HepG2 (cell line): Measurements from ENCODE around the gene CR1L. TPM values are rescaled to one million over a fixed set of nuclear protein-coding genes. Genes with fewer than 3 reads are reported as not detected.

Experiments
- CCDC6 ChIP-seq: sonication (generic); formaldehyde crosslinking; IDR thresholded peaks from 2 replicates; pipeline ENCODE4 v1.8.1; 2022; ENCODE audit warnings: mild to moderate bottlenecking, missing genetic modification reagents, moderate library complexity
- CEBPG ChIP-seq: IDR thresholded peaks from 2 replicates; pipeline ENCODE4 v1.6.1; 2016
- CENPT ChIP-seq: sonication (generic); formaldehyde crosslinking; IDR thresholded peaks from 2 replicates; pipeline ENCODE4 v1.8.0; 2022; ENCODE audit warnings: low read depth, mild to moderate bottlenecking, moderate library complexity, missing genetic modification reagents
- FOXP1 ChIP-seq, 2 experiments: fragments of 450-650 bp in 1 of 2; IDR thresholded peaks; 2 replicates each; pipeline ENCODE4 v1.6.1; 2017 to 2018; ENCODE audit warnings: antibody characterized with exemption in 1 of 2
- GATA4 ChIP-seq: sonication (generic); IDR thresholded peaks from 2 replicates; pipeline ENCODE4 v1.6.1; 2016; ENCODE audit warnings: antibody characterized with exemption, low read depth, borderline replicate concordance
- GFI1 ChIP-seq: sonication (generic); formaldehyde crosslinking; IDR thresholded peaks from 2 replicates; pipeline ENCODE4 v1.5.0; 2020; ENCODE audit warnings: missing genetic modification reagents, mild to moderate bottlenecking, borderline replicate concordance
- KAT8 ChIP-seq: IDR thresholded peaks from 2 replicates; pipeline ENCODE4 v1.6.1; 2016; ENCODE audit warnings: missing genetic modification reagents, missing compliant biosample characterization
- KDM2A ChIP-seq: sonication (generic); formaldehyde crosslinking; IDR thresholded peaks from 2 replicates; pipeline ENCODE4 v1.4.0; 2020; ENCODE audit warnings: low read depth, missing genetic modification reagents, borderline replicate concordance
- KDM4B ChIP-seq: sonication (generic); formaldehyde crosslinking; IDR thresholded peaks from 2 replicates; pipeline ENCODE4 v1.4.0; 2020; ENCODE audit warnings: missing genetic modification reagents
- MIER2 ChIP-seq: IDR thresholded peaks from 2 replicates; pipeline ENCODE4 v1.6.1; 2016; ENCODE audit warnings: missing biosample characterization, missing genetic modification reagents
- MXD4 ChIP-seq: IDR thresholded peaks from 2 replicates; pipeline ENCODE4 v1.6.1; 2016; ENCODE audit warnings: mild to moderate bottlenecking, missing biosample characterization, missing genetic modification reagents
- NFIC ChIP-seq: IDR thresholded peaks from 2 replicates; pipeline ENCODE4 v1.6.1; 2012; ENCODE audit warnings: mild to moderate bottlenecking, low read length, inconsistent platforms
- NFYC ChIP-seq: IDR thresholded peaks from 2 replicates; pipeline ENCODE4 v1.6.1; 2016; ENCODE audit warnings: missing genetic modification reagents, missing compliant biosample characterization
- NR2F2 ChIP-seq: IDR thresholded peaks from 2 replicates; pipeline ENCODE4 v1.6.1; 2012; ENCODE audit warnings: low read depth, inconsistent platforms, borderline replicate concordance
- RARA ChIP-seq: IDR thresholded peaks from 2 replicates; pipeline ENCODE4 v1.6.1; 2016; ENCODE audit warnings: missing genetic modification reagents, missing compliant biosample characterization
- RXRA ChIP-seq: sonication (generic); formaldehyde crosslinking; IDR thresholded peaks from 2 replicates; pipeline ENCODE4 v1.5.1; 2020; ENCODE audit warnings: missing genetic modification reagents
- SMARCC2 ChIP-seq: fragments of 450-650 bp; IDR thresholded peaks from 2 replicates; pipeline ENCODE4 v1.6.1; 2017; ENCODE audit warnings: antibody characterized with exemption, mild to moderate bottlenecking
- SOX13 ChIP-seq, 3 experiments: fragments of 450-650 bp in 1 of 3; sonication (generic) in 1 of 3; formaldehyde crosslinking in 1 of 3; IDR thresholded peaks in 2 of 3; conservative IDR thresholded peaks in 1 of 3; 2 replicates each; pipeline versions ENCODE4 v1.5.0 to v1.6.1; 2016 to 2020; ENCODE audit warnings: antibody characterized with exemption in 1 of 3, mild to moderate bottlenecking in 1 of 3, missing compliant biosample characterization in 1 of 3, missing genetic modification reagents in 1 of 3, moderate library complexity in 1 of 3
- TEAD3 ChIP-seq: optimal IDR thresholded peaks from 2 replicates; pipeline ENCODE3; 2016; ENCODE audit warnings: borderline replicate concordance
- ZBTB3 ChIP-seq: sonication (generic); formaldehyde crosslinking; IDR thresholded peaks from 2 replicates; pipeline ENCODE4 v1.4.0; 2020; ENCODE audit warnings: low read depth, mild to moderate bottlenecking, moderate library complexity, missing genetic modification reagents, borderline replicate concordance
- ZNF446 ChIP-seq: sonication (generic); formaldehyde crosslinking; IDR thresholded peaks from 2 replicates; pipeline ENCODE4 v1.5.0; 2020; ENCODE audit warnings: mild to moderate bottlenecking, missing genetic modification reagents
- ZNF749 ChIP-seq: sonication (generic); formaldehyde crosslinking; IDR thresholded peaks from 2 replicates; pipeline ENCODE4 v1.8.0; 2022; ENCODE audit warnings: mild to moderate bottlenecking, missing genetic modification reagents, moderate library complexity, borderline replicate concordance
- ZNF775 ChIP-seq: sonication (generic); formaldehyde crosslinking; IDR thresholded peaks from 2 replicates; pipeline ENCODE4 v1.4.0; 2020; ENCODE audit warnings: missing genetic modification reagents, mild to moderate bottlenecking, moderate library complexity, borderline replicate concordance
- polyA plus RNA-seq, 8 experiments: library from polyadenylated mRNA; depleted of rRNA in 3 of 8; stranded (reverse) in 7 of 8; unstranded in 1 of 8; fragments of >200 nt; fragmentation: Illumina TruSeq in 4 of 8; extraction: Trizol in 4 of 8; gene quantifications; 2 replicates each; pipeline versions ENCODE4 v1.2.1 to v1.2.3, GENCODE V29; 2011 to 2016; ENCODE audit warnings: low read depth in 4 of 8, missing spikeins in 1 of 8, mixed read lengths in 1 of 8; ENCODE audit not compliant: insufficient read depth in 1 of 8
- total RNA-seq, 5 experiments: library from RNA; depleted of rRNA; stranded (reverse); fragments of >200 nt; fragmentation: Illumina TruSeq; extraction: Trizol; gene quantifications; 2 replicates each; pipeline ENCODE4 v1.2.3, GENCODE V29; 2016; ENCODE audit warnings: low read depth in 1 of 5
- TF ChIP-seq, protein P1 (sequence below), 2 experiments: IDR thresholded peaks; 2 replicates each; pipeline ENCODE4 v1.6.1; 2011 to 2012; ENCODE audit warnings: low read length in 2 of 2, borderline replicate concordance in 1 of 2, low read depth in 1 of 2, mild to moderate bottlenecking in 1 of 2, moderate library complexity in 1 of 2
- TF ChIP-seq, protein P2 (sequence below): sonication (generic); formaldehyde crosslinking; IDR thresholded peaks from 2 replicates; pipeline ENCODE4 v1.4.0; 2020; ENCODE audit warnings: missing genetic modification reagents

The CR1L gene
- total and polyA plus RNA-seq, 2 of the 13 experiments (the other 11 are each of a cell fraction or from before 2014, with no cell fraction given): not detected

DNA sequence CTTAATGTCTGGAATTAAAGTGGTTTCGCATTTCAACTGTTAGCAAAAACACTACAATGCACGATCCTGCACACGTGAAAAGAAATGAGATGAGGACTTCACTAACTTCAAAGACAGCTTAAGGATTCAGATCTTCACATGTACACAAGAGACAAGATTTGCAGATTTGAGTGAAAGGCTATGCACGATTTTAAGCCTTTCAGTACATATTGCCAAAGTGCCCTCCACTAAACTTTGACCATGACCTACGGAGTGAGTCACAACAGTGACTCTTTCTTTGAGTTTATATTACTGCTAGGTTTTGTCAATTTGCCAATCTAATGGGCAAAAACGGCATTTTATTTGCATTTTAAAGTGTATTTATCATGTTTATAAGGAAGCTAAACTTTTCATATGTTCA is 41.2 kb upstream of the CR1L start (continued):
- TF ChIP-seq, protein P1, sequence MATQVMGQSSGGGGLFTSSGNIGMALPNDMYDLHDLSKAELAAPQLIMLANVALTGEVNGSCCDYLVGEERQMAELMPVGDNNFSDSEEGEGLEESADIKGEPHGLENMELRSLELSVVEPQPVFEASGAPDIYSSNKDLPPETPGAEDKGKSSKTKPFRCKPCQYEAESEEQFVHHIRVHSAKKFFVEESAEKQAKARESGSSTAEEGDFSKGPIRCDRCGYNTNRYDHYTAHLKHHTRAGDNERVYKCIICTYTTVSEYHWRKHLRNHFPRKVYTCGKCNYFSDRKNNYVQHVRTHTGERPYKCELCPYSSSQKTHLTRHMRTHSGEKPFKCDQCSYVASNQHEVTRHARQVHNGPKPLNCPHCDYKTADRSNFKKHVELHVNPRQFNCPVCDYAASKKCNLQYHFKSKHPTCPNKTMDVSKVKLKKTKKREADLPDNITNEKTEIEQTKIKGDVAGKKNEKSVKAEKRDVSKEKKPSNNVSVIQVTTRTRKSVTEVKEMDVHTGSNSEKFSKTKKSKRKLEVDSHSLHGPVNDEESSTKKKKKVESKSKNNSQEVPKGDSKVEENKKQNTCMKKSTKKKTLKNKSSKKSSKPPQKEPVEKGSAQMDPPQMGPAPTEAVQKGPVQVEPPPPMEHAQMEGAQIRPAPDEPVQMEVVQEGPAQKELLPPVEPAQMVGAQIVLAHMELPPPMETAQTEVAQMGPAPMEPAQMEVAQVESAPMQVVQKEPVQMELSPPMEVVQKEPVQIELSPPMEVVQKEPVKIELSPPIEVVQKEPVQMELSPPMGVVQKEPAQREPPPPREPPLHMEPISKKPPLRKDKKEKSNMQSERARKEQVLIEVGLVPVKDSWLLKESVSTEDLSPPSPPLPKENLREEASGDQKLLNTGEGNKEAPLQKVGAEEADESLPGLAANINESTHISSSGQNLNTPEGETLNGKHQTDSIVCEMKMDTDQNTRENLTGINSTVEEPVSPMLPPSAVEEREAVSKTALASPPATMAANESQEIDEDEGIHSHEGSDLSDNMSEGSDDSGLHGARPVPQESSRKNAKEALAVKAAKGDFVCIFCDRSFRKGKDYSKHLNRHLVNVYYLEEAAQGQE (IDR thresholded peaks at IDR 0.05; ENCODE audit: borderline replicate concordance in 1 of 2, low read depth in 1 of 2, low read length in 2 of 2): peak in 1 of 2 experiments; percentile 55; a peak in 1 of 4 replicates
- TF ChIP-seq KAT8 (peak; percentile 72; the same call in 1 of the 2 replicates), FOXP1 (IDR thresholded peaks at IDR 0.05) (0 out of 2 replicates have a peak, but pooled peaks have one; percentile 34), FOXP1 (CRISPR knock-in tag; IDR thresholded peaks at IDR 0.05) (peak; percentile 72), ZNF749 (CRISPR knock-in tag) (no peak), SMARCC2 (peak; percentile 83; the same call in 1 of the 2 replicates), MXD4 (CRISPR knock-in tag) (peak; percentile 74; the same call in 1 of the 2 replicates), GATA4 (peak; percentile 72; the same call in 1 of the 2 replicates), RARA (CRISPR knock-in tag) (peak; percentile 97), RXRA (CRISPR knock-in tag) (peak; percentile 89; the same call in 1 of the 2 replicates), CEBPG (peak; percentile 88), SOX13 (IDR thresholded peaks at IDR 0.05) (peak; percentile 87), SOX13 (CRISPR knock-in tag; conservative IDR thresholded peaks at IDR 0.05 in 1 of 2, IDR thresholded peaks at IDR 0.05 in 1 of 2) (peak in 1 of 2 experiments; percentile 97; a peak in 2 of 4 replicates), GFI1 (CRISPR knock-in tag) (peak; percentile 96), CENPT (CRISPR knock-in tag) (no peak), ZNF446 (CRISPR knock-in tag) (no peak), TEAD3 (peak; percentile 83), NFYC (CRISPR knock-in tag) (no peak), MIER2 (CRISPR knock-in tag) (peak; percentile 49; the same call in 1 of the 2 replicates), NR2F2 (peak; percentile 97), ZNF775 (CRISPR knock-in tag) (no peak), ZBTB3 (CRISPR knock-in tag) (no peak), KDM4B (CRISPR knock-in tag) (0 out of 2 replicates have a peak, but pooled peaks have one; percentile 30), NFIC (peak; percentile 88), CCDC6 (CRISPR knock-in tag) (peak; percentile 22; the same call in 1 of the 2 replicates), KDM2A (CRISPR knock-in tag) (no peak)
- TF ChIP-seq, protein P2, sequence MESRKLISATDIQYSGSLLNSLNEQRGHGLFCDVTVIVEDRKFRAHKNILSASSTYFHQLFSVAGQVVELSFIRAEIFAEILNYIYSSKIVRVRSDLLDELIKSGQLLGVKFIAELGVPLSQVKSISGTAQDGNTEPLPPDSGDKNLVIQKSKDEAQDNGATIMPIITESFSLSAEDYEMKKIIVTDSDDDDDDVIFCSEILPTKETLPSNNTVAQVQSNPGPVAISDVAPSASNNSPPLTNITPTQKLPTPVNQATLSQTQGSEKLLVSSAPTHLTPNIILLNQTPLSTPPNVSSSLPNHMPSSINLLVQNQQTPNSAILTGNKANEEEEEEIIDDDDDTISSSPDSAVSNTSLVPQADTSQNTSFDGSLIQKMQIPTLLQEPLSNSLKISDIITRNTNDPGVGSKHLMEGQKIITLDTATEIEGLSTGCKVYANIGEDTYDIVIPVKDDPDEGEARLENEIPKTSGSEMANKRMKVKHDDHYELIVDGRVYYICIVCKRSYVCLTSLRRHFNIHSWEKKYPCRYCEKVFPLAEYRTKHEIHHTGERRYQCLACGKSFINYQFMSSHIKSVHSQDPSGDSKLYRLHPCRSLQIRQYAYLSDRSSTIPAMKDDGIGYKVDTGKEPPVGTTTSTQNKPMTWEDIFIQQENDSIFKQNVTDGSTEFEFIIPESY (CRISPR knock-in tag): peak; percentile 42; the same call in 1 of the 2 replicates
